GM06990 (cell line): ENCODE data around the gene BHLHE40.

Experiments
- DNase-seq: peaks from one replicate; pipeline ENCODE4 v3.0.0-alpha.2; 2011; ENCODE audit not compliant: insufficient read length; ENCODE audit errors: extremely low read depth
- H3K27me3 ChIP-seq: replicated peaks from 2 replicates; pipeline ENCODE4 v1.6.0; 2011; ENCODE audit warnings: low read length; ENCODE audit not compliant: control insufficient read depth, insufficient read depth
- H3K36me3 ChIP-seq: 2 replicates; pipeline ENCODE4 v1.5.1; 2011; ENCODE audit warnings: low read length; ENCODE audit not compliant: control insufficient read depth, insufficient read depth
- H3K4me3 ChIP-seq: replicated peaks from 2 replicates; pipeline ENCODE4 v1.5.1; 2011; ENCODE audit warnings: low read depth, mild to moderate bottlenecking, control low read depth, low read length
- TF ChIP-seq, protein P1 (sequence below): IDR thresholded peaks from 2 replicates; pipeline ENCODE4 v1.5.1; 2011; ENCODE audit warnings: low read length, control low read depth, mild to moderate bottlenecking, inconsistent platforms; ENCODE audit not compliant: insufficient read depth, poor library complexity, severe bottlenecking

The BHLHE40 gene

DNA sequence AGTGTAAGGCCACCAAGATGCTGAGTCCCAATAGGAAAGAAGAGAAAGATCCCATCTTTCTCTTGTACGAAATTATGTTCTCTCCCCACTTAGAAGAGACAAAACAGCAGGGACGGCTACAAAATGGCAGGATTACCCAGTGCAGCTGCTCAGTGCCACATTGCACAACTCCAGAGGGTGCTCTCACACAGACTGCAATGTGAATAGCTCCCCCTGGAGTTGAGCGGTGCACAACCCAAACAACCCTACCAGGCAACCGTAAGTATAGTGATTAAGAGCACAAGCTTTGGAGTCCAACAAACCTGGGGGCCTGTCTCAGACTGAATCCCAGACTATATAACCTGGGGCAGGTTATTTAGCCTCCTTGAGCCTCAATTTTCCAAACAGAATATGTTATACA is 3.1 kb upstream of the BHLHE40 start:
- TF ChIP-seq, protein P1, sequence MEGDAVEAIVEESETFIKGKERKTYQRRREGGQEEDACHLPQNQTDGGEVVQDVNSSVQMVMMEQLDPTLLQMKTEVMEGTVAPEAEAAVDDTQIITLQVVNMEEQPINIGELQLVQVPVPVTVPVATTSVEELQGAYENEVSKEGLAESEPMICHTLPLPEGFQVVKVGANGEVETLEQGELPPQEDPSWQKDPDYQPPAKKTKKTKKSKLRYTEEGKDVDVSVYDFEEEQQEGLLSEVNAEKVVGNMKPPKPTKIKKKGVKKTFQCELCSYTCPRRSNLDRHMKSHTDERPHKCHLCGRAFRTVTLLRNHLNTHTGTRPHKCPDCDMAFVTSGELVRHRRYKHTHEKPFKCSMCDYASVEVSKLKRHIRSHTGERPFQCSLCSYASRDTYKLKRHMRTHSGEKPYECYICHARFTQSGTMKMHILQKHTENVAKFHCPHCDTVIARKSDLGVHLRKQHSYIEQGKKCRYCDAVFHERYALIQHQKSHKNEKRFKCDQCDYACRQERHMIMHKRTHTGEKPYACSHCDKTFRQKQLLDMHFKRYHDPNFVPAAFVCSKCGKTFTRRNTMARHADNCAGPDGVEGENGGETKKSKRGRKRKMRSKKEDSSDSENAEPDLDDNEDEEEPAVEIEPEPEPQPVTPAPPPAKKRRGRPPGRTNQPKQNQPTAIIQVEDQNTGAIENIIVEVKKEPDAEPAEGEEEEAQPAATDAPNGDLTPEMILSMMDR: peak; percentile 60
- no peaks in the 10 kb centered on the region for H3K36me3 ChIP-seq
- H3K27me3 ChIP-seq: no peaks in the 10 kb centered on the region
- DNase-seq: no peak
- no peak overlapping the region for H3K4me3 ChIP-seq

DNA sequence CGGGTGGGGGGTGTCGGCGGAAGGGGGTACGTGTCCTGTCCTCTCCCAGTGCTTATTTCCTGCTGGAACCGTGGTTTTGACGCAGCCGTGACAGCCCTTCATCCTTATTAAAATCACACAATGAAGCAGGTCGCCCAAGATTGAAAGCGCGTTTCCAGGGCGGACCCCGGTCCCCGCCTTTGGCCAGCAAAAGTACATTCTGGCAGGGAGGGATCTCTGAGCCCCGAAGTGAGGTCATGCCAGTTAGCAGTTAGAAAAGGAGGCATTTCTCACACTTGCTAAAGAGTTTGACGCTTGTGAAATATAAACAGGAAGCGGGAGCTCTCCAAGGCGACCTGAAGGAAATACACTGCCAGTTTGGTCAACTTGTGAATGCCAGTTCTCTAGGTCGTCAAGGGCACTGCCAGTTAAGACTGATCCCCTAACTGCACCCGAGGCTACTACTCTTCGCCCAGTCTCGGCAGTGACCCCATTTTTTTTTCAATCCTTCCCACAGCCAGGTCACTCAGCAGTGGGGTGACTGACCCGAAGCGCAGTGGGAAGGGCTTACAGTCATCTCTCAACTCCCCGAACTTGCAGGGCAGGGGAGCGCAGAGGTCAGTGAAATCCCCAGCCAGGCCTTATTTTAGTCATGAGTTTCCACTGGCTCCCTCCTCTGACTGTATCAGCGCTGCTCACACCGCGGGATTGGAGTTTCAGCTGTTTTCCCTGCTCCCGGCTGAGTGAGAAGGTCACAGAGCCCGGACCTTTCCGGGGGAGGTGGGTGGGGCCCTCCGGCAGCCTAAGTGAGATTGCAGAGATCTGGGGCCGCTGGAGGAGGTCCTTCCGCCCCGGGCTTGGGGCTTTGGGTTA is 2.0 kb upstream of the BHLHE40 start:
- Histone ChIP-seq H3K4me3 (peak overlapping the region; percentile 96), H3K27me3 (no peaks in the 10 kb centered on the region), H3K36me3 (no peaks in the 10 kb centered on the region)
- DNase-seq: peak; percentile 87
- TF ChIP-seq, protein P1: no peak

DNA sequence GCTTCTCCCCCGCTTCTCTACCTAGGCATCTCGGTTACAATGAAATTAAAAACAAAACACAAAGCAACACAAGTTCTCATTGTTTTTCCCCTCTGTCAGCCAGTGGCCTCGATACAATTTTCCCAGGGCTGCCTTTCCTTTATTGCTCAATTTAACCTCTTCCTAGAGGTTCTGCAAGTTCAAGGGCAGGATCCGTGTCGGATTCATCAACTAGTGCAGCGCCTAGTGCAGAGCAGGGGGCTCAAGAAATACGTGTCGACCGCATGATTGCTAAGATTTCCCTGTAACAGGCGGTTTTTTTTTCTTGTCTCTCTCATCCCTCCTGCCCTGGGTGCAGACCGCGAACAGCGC is 1.4 kb upstream of the BHLHE40 start:
- Histone ChIP-seq H3K4me3 (peak overlapping the region; percentile 96), H3K36me3 (peaks cover 2% of the 10 kb centered on the region), H3K27me3 (no peaks in the 10 kb centered on the region)
- TF ChIP-seq, protein P1: no peak
- no peak for DNase-seq

DNA sequence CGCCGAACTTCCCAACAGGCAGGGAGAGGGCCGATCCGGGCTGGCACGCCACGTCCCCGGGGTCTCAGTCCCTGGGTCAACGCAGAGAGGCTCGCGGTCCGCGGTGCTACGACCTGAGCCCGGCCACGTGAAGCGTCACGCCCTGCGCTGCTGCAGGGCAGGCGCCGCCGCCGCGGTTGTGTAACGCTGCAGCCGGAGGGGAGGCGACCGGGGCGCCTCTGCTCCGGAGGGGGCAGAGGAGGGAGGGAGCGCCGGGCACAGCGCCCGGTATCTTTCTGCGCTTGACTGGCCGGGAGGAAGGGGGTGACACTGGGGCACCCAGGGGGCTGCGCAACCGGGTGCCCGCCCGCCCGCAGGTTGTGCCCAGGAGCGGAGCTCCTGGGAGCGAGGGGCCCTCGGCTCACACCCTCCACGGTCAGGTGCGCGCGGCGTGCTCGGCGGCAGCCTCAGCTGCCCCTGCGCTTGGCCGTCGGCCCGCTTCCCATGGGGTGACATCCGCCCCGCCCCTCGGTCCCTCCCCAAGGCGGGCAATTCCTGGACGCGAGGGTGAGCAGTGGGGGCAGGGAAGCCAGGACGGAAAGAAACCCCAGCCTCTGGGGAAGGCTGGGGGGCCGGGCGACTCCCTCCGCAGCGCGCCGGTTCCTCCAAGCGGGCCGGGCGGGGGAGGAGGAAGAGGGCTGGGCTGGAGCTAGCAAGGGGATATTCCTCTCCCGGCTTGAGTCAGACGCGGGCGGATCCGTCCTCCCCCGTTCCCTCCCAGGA is 852 bp upstream of the BHLHE40 start:
- TF ChIP-seq, protein P1: no peak
- H3K4me3 ChIP-seq: peak overlapping the region; percentile 96
- H3K36me3 ChIP-seq: peaks cover 7% of the 10 kb centered on the region
- H3K27me3 ChIP-seq: no peaks in the 10 kb centered on the region
- DNase-seq: peak; percentile 93

DNA sequence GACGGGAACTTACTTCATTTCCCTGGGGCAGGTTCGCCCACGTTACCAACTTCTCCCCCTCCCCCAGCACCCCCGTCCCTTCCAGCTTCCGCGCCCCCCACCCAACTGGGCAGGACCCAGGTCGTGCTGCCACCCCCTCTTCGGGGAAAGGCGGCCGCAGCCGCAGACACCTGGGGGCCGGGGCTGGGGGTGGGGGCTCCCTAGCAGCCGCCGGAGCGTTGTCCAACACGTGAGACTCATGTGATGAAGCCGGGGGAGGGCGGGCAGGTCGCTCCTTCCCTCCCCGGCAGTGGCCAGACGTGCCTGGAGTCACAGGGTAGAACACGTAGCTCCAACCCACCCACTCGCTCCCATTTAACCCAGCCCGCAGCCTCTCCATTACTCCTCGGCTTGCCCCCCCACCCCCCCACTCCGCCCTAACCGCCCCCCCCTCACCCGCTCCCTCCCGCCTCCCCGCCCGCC is 240 bp upstream of the BHLHE40 start:
- Histone ChIP-seq H3K4me3 (peak overlapping the region; percentile 96), H3K36me3 (peaks cover 9% of the 10 kb centered on the region), H3K27me3 (no peaks in the 10 kb centered on the region)
- DNase-seq: peak; percentile 93
- TF ChIP-seq, protein P1: no peak
